A673 (cell line): ENCODE results near the gene C17orf100.

Experiments used
- EZH2 ChIP-seq: fragments of 200-600 bp; sonication (generic); IDR thresholded peaks from 2 replicates; pipeline ENCODE4 v1.6.1; 2017; ENCODE audit warnings: borderline replicate concordance, low read depth, mild to moderate bottlenecking, mixed read lengths, antibody characterized with exemption, low read length; ENCODE audit not compliant: poor library complexity, severe bottlenecking
- TF ChIP-seq, protein P1 (sequence below): fragments of 300-800, 200-600 bp; sonication (generic); conservative IDR thresholded peaks from 2 replicates; pipeline ENCODE4 v1.5.1; 2017; ENCODE audit warnings: low read depth, mild to moderate bottlenecking, antibody characterized with exemption, low read length, moderate library complexity, mixed read lengths

DNA sequence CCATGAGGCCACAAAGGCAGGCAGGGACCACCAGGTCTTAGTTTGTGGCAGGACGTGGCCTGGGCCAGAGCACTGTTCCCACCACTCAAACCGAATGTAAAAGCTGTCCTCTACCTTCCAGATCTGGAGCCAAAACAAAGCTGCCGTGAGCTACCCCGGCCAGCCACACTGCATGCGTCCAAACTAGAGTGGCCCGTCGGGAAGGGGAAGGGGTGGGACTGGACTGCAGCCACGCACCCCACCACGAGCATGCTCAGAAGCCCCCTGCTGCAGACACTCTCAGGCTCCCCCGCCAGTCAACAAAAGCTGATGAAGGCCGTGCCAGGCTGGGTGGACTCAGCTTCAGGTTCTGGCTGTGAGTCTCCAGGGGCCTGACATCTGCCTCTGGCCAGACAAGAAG lies 46.4 kb downstream of the C17orf100 start:
- TF ChIP-seq, protein P1, sequence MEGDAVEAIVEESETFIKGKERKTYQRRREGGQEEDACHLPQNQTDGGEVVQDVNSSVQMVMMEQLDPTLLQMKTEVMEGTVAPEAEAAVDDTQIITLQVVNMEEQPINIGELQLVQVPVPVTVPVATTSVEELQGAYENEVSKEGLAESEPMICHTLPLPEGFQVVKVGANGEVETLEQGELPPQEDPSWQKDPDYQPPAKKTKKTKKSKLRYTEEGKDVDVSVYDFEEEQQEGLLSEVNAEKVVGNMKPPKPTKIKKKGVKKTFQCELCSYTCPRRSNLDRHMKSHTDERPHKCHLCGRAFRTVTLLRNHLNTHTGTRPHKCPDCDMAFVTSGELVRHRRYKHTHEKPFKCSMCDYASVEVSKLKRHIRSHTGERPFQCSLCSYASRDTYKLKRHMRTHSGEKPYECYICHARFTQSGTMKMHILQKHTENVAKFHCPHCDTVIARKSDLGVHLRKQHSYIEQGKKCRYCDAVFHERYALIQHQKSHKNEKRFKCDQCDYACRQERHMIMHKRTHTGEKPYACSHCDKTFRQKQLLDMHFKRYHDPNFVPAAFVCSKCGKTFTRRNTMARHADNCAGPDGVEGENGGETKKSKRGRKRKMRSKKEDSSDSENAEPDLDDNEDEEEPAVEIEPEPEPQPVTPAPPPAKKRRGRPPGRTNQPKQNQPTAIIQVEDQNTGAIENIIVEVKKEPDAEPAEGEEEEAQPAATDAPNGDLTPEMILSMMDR: no peak
- no peak for TF ChIP-seq EZH2
